Superior temporal gyrus (tissue), 1 donor: ENCODE results near the gene KCNT2.
"Not testable (repeated sequence)": the region's sequence is repeated elsewhere in the genome, so short reads cannot be mapped to it uniquely, and the experiment has no call there.

Experiments used
- DNase-seq: peaks from one replicate; pipeline ENCODE4 v3.0.0-alpha.2; 2016; ENCODE audit errors: extremely low spot score

KCNT2 gene

DNA sequence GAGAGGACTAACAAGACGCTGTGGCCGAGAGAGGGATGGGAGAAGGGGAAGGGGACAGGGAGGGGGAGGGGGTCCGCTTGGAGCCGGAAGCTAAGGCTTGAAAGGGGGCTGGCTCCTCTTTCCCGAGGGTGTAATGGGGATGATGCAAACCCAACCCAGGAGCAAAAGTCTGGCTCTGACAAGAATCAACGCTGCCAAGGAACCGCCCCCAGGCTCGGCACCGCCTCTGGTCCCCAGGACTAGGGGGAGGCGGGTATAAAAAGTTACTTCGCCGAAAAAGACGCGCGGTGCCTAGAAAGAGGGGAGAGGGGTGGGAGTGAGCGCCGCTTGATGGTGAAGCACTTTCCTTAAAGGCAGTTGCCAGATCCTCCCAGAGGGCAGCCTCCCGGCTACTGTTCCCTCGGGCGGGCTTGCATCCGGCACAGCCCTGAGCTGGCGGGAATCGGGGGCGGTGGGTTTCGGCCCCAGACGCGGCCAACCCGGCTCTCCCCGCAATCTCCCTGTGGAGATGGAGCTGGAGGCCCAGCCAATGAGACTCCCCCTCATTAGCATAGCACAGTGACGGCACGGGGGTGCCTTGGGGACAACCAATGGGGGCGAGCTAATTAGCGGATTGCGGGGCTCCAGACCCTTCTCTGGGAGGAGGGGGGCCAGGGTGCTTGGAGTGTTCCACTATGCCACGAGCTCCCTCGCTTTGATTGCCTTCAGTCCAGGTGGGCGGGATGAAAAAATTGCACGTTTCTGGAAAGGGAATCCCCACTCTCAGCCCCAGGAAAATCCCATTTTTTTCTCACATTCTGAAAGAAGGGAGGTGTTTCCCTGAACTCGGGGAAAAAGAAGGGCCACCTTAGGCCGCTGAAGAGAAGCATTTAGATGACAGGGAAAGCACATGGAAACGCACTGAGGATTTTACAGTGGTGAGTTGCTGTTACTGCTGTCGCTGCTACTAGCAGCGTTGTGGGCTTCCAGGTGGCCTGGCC lies at the start of gene KCNT2:
TSS of gene KCNT2 (minus strand) at position 51 of the 980 bp plus-strand sequence. CDS start 131 bp downstream, outside the sequence.
- peak; percentile 25 for DNase-seq

DNA sequence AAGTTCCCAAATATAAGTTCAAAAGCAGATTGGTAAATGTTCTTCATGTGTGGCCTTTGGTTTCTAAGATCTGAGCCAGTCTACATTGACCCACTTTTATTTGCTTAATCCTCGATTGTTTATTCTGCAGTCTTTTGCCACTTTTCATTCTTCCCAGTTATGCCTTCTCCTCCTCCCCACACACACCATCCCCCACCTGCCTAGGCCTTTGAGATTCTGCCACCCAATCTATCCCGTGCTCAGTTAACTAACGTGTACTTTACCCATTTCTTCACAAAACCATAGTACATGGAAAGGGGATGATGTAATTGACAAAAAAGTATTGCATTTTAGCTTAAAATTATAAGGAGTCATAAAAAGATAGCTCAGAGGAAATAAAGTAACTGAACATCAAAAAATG lies 47.3 kb upstream of the KCNT2 start:
- DNase-seq: no peak

DNA sequence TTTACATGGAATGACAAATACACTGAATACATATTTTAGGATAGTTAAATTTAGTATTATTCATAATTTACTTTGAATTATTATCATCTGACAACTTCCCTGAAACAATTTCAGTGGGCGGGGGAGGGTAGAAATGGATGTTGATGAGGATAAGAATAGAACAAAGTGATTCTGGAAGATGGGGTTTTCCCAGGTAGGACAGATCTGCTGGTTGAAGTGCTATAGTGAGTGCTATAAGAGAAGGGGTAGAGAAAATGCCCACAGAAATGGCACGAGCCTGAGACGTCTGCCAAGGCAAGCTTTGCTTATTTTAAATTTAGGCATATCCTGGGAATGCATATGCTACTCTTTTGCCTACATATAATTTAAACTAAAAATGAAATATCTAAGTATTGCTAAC lies 46.8 kb upstream of the KCNT2 start:
- no peak for DNase-seq

DNA sequence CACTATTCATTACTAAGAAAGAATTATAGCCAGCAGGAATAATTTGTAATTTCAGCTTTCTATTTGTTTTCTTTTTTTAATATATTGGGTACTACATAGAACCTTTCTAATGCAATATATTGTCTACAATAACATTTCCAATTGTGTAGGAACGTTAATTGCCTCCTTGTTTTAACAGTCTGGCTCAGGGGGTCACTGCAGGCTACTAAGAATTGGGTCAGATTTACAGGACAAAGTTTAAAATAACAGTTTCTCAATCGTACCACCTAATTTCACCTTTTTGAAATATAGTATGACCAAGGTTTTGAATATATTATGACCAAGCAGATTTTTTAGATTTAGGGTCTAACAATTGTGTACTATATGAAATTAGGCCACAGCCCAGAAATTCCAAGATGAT lies 46.0 kb upstream of the KCNT2 start:
- DNase-seq: no peak

DNA sequence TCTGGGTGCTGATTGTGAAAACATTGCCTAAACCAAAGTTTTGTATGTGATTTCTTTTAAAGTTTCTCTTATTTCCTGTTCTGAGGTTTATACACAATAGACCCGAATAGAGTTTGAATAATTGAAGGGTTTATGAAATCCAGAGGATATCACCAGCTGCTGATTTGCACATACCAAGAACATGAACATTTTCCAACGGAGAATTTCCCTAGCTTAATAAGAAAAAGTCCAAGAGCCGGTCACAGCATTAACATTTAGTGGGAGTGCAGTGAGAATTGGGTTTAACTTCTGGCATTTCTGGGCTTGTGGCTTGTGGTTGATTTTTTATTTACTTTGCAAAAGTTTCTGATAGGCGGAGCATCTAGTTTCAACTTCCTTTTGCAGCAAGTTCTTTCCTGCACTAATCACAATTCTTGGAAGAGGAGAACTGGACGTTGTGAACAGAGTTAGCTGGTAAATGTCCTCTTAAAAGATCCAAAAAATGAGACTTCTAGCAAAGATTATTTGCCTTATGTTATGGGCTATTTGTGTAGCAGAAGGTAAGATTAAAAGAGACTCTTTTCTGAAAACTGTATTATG lies 43.5 kb upstream of the KCNT2 start, which contains the start of gene CFH:
TSS of gene CFH (plus strand) at position 407 of the 579 bp plus-strand sequence. CDS start at position 482, 75 bp downstream.
- DNase-seq: no peak

DNA sequence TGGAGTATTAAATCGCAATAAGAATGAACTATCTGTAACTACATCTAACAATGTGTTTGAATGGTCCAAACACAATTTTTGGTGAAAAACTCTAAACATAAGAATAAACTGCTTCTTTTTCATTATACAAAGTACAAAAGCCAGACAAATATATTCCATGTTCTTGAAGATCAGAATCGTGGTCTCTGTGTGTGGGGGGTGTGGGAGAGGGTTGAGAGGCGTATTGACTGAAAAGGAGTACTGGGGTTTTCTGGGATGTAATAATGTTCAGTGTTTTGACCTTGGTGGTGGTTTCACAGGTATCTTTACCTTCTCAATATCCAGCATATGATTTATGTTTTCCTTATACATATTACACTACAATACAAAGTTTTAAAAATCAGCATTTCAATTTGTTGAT lies 42.8 kb upstream of the KCNT2 start:
- no peak for DNase-seq

DNA sequence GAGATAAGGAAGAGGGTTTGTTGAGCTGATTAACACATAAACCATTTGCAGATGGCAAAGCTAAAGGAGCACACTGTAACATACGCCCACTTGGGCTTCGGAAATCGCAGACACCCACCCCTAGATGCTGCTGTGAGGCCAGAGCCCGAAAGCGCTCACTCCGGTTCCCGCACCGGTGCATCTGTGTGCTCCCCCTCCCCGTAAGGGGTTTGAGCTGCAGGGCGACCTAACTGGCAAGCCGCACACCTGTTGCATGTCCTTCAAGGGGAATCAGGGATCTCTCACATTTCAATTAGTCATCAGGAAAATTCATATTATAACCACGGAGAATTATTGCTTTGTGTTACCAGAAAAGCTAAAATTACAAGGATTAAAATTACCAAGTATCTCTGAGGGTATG lies 42.2 kb upstream of the KCNT2 start:
- no peak for DNase-seq

DNA sequence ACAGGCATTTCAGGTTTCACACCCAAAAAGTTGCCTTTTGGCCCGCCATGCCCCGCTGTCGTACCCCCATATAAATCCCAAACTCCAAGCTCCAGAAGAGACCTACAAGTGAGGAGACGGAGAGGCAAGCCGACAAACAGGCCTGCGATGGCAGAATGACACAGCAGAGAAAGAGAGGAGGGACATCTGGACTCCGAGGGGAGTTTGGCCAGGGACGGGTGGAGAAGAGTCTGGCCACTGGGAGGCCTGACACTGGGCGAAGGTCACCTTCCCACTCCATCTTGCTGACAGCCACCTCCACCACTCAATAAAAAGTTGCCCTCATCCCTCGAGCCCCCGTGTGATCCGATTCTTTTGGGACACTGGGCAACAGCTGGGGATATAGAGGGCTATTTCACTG lies 41.8 kb upstream of the KCNT2 start:
- no peak for DNase-seq

DNA sequence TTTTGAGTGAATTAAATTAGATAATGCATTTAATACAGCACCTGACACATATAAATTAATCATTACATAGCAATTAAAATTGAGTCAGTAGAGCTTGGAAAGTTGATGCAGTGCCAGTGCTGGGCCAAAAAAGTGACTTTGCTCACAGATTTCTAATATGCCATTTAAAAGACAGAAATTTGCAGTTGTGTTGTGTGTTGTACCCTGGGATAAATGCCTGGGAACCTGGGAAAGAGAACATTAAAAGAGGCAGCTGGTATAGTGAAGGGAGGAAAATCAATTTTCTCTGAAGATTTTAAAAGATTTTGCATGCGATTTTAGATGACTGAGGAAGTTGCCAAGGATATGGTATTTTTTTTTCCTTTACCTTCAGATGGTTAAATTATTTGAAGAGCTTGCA lies 32.7 kb upstream of the KCNT2 start:
- no peak for DNase-seq

DNA sequence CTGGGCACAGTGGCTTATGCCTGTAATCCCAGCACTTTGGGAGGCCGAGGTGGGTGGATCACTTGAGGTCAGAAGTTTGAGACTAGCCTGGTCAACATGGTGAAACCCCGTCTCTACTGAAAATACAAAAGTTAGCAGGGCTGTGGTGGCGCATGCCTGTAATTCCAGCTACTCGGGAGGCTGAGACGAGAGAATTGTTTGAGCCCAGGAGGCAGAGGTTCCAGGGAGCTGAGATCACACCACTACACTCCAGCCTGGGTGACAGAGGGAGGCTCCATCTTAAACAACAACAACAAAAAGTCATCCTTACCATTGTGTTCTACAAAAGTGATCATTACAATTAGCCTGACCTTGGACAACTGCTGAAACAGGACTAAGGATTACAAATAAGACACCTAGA lies 31.1 kb upstream of the KCNT2 start:
- DNase-seq: not testable (repeated sequence)

DNA sequence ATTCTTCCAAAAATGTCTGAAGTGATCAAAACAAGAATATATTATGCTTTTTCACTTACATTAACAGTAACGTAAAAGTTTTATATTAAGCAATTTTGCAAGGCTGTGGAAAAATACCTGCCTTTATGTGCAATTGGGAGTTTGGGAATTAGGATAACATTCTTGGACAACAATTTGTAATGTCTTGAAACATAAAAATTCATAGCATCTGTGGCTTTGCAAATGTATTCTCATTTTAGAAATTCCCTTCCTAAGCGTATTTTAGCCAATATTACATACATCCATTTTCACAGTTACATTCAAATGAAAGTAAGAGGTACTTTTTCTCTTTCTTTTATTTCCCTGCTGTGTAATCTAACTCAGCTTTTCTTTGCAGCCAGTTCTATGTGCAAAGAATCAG lies 30.2 kb upstream of the KCNT2 start:
- no peak for DNase-seq

DNA sequence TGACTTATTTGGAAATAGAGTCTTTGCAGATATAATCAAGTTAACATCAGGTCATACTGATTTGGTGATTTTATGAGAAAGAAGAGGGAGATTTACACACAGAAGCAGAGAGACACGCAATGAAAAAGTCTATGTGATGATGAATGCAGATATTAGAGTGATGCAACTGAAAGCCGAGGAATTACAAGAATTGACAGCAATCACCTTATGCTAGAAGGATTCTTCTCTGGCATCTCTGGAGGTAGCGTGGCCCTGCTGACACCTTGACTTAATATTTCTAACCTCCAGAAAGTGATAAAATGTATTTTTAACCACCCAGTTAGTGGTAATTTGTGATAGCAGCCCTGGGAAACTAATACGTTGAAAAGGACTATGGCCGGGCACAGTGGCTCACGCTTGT lies 29.4 kb upstream of the KCNT2 start:
- DNase-seq: no peak

DNA sequence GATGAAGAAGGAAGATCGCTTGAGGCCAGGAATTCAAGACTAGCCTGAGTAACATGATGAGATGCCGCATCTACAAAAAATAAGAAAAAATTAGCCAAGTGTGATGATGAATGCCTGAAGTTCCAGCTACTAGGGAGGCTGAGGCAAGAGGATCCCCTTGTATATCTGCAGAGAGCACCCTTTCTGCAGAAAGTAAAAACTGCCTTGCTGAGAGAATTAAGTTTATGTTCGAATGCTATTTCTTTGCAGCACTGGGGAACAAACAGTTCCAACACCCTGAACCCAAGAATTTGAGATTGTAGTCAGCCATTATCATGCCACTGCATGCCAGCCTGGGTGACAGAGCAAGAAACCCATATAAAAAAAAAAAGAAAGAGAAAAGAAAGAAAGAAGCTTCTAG lies 20.6 kb upstream of the KCNT2 start:
- no peak for DNase-seq

DNA sequence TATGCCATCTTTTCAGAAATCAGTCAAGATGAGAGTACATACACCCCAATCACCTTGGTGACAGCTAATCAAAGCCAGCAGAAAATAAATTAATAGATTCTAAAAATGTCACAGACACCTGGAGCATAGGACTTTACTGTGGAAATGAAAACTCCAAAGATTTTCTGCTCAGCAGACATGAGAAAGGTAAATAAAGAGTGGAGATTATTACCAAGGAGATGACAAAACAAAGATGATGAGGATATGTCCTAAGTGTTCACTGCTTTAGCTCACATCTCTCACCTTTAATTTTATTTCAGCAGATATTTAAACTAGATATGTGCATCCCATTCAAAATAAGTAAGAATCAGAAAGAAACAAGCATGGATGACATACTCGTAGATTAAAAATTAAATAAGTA lies 14.8 kb upstream of the KCNT2 start:
- DNase-seq: no peak

DNA sequence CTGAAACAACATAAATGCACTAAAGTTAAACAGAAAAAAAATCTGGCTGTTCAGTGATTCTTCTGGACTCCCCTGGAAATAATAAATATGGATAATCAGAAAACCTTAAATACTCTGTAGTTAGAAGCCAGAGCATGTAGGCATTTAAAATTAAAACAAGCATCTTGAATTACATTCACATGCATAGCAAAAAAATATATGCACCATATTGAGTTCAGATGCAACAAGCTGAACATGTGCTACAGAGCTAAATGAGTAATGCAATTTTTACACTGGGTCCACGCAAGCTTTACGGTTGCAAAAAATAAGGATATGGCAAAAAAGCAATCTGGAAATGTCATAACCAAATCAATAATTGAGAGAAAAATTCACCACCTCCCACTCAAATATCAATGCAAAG lies 11.5 kb upstream of the KCNT2 start:
- no peak for DNase-seq

DNA sequence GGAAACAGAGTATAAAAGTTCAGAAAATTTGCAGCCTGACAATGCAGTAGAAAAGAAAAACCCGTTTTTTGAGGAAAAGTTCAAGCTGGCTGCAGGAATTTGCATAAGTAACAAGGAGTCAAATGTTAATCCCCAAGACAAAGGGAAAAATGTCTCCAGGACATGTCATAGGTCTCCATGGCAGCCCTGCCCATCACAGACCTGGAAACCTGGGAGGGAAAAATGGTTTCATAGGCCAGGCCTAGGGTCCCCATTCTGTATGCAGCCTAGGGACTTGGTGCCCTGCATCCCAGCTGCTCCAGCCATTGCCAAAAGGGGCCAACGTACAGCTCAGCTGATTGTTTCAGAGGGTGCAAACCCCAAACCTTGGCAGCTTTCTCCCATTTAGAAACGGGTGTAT lies 3.6 kb upstream of the KCNT2 start:
- no peak for DNase-seq

DNA sequence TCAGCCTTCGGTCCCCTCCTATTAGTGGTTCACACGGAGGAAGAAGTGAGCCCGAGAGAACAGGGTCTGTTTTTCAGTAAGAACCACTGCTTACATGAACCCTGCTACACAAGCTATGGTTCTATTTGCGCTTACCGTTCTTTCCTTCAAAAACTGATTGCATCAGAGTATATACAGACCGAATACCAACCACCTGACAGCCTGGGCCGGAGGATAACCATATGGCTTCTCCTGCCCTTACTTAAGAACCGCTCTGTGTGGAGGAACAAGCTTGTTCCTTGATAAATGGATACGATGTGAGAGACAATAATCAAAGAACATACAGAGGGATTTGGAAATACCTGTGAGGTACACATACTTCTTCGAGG lies 1.1 kb upstream of the KCNT2 start:
- DNase-seq: no peak

DNA sequence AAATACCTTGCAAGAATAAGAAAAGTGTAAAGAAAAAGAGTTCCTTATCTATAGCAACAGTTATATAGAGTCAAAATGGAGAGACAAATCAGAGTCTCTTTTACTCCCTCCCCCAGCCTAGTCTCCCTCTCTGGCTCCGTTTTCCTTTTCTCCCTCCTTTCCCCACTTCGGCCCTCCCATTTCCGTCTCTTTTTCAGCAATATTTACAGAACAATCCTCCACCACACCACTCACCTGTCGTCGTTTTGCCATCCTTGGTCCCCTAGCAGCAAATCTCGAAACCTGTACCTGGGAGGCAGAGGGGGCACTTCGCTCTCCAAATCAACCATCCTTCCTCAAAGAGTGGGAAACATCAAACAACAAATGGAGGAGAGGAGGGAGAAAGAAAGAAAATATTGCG lies 259 bp downstream of the KCNT2 start:
- DNase-seq: peak; percentile 24

DNA sequence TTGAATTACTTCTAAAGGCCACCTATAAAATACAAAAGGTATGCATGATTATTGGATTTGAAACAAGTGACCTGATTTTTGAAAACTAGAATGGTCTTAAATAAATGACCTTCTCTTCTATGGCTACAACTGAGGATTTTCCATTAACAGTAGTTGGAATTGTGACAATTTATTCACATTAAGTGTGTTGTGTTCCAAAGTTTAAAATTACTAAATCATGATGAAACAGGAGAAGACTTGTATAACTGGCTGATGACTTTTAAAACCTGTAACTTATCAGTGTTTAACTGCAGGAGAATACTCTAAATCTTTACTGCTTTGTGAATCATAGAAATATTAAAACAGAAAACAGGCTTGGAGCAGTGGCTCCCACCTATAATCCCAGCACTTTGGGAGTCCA lies 4.6 kb downstream of the KCNT2 start:
- DNase-seq: no peak

DNA sequence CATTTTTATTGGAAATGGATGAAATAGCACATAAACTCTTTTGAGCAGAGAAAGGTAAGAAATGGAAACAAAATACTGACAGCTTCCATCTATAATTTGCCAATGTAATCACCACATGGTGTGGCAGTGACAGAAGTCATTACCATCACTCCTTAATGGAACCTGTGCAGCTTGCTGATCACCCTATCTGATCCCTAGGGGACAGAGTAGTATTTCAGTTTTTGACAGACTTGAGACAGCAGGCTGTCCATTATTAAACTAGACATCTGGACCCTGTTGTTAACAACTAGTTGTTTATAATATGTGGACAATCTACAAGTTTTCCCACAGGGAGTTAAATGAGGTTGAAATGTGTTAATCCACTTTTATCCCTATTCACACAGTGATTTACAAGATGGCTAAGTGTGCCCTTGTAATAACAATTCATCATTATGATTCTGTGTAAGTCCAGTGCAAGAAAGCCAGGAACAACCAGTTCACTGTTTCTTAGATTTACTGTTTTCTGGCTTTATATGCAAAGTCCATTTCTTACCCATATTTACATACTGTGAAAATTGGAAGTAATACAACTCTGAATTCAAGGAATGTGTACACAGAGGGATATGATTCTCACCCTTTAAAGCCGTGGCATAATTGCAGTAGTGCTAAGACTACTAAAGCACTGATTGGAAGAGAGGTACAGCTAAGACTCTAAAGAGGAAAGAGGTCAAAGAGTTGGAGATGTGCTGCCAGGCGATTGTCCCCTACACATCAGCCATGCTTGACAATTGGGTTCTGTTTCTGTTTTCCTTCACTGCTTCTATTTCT lies 9.1 kb downstream of the KCNT2 start:
- DNase-seq: no peak

DNA sequence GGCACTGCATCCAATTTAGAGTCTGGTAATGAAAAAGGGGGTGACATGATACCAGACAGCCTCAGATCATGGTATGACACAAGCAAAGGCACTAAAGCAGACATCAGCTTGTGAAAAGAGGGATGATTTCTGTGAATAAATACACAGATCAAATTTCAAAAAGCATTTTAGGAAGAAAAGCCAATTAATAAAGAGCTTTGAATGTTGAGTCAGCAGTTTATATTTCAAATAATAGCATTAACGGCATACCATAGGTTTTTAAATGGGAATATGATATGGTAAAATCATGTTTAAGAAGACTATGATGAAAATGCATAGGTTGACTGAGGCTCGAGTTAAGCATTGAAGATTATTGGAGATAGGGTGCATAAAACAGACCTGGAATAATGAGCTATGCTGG lies 13.5 kb downstream of the KCNT2 start:
- no peak for DNase-seq

DNA sequence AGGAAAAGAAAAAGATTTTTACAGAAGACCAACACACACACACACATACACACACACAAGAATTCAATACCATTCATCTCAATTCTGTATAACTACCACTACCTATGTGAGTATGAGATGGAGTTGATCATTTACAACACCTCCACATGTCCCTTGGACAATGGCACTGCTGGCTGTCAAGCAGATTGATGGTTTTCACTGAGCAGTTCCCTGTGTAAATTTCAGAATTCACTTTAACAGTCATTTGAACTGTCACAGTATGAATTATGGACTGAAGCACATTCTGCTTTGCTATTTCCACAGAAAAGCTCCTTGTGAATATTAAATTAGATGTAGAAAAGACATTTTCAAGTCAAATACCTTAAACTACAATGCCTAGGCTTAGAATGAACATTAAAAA lies 14.3 kb downstream of the KCNT2 start:
- DNase-seq: no peak
